GM19240 (cell line): ENCODE data around the gene NTN3.
"Not testable (repeated sequence)": the region's sequence is repeated elsewhere in the genome, so short reads cannot be mapped to it uniquely, and the experiment has no call there.

Experiments used
- DNase-seq: peaks from one replicate; pipeline ENCODE4 v3.0.0; 2011; ENCODE audit warnings: low spot score; ENCODE audit not compliant: insufficient read length

NTN3 gene

GRCh38 chr16:2471016-2471652 lies at the start of gene NTN3:
Gene NTN3 (plus strand): TSS chr16:2471297. CDS start chr16:2471702, 405 bp downstream.
- DNase-seq = no peak

DNA sequence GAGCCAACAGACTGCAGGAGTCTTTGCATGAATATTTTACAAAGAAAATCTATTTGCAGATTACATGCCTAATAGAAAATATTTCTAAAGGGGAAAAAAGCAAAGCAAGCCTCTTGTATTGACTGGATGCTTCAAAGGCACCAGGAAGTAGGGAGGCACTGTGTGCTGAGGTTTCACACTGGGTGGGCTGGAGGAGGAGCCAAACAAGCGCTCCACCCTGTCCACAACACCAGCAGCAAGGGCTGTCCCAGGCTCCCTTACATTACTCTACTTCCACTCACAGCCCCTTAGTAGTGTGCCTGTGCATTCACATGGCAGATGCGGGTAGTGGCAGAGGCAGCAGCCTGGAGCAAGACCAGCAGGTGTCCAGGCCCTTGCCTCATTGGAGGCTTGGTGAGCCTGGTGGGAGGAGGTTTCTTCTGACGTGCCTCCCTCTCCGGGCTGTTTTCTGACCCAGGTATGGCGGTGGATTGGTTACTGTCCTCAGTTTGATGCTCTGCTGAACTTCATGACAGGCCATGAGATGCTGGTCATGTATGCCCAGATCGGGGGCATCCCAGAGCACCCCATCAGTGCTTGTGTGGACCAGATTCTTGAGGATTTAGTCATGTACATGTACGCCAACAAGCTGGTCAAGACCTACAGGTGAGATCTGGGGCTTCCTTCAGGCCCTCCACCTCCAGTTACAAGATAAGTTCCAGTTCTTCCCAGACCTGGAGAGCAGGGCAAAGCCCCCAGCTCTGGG lies 48.8 kb upstream of the NTN3 start:
- DNase-seq = no peak

DNA sequence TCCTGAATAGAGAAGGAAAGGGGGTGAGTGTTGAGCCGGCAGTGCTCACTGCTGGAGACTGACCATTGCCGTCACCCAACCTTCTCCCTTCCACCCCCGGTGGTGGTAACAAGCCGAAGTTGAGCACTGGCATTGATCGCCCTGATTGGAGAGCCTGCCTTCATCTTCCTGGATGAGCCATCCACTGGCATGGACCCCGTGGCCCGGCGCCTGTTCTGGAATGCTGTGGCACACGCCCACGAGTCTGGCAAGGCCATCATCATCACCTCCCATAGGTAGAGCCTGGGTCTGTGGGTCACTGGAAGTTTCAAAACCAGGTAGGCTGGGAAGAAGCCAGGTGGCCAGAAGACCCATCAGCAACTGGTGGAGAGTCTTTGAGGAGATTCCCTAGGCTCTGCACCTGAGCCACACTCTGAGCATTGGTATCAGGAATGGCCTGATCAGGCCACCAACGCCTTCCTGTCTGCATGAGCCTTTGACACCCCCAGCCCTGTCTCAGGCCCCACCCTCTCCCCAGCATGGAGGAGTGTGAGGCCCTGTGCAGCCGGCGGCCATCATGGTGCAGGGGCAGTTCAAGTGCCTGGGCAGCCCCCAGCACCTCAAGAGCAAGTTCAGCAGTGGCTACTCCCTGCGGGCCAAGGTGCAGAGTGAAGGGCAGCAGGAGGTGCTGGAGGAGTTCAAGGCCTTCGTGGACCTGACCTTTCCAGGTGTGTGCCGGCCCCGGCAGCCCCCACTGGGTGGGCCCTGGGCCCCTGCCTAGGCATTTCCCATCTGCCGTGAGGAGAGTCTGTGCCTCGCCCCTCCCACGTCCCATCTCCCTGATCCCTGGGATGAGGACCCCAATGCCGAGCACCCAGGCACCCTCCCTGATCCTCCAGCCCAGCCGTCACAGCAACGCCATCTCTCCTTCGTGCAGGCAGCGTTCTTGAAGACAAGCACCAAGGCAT lies 46.8 kb upstream of the NTN3 start:
- no peak for DNase-seq

GRCh38 chr16:2425008-2425518 lies 46.0 kb upstream of the NTN3 start:
- DNase-seq = no peak

GRCh38 chr16:2425825-2426430 lies 45.2 kb upstream of the NTN3 start:
- DNase-seq = no peak

DNA sequence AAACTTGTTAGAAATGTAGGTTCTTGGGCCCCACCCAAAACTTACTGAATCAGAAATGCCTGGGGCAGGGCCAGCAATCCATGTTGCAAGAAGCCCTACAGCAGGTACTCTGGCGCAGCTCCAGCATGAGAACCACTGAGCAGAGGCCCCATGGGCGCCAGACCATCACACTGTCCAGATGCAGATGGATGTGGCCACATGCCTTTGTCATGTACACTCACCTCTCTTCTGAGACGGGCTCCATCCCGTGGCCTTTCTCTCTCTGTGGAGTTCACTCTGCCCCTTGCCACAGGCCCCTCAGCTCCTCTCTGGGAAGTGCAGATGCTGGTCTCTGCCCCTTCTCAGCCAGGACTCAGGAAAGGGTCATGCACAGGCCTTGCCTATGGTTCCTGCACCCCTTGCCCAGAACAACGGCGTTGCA lies 44.1 kb upstream of the NTN3 start:
- no peak for DNase-seq

- no peak for DNase-seq
Observed at GRCh38 chr16:2427526-2427925, 43.6 kb upstream of the NTN3 start.

DNA sequence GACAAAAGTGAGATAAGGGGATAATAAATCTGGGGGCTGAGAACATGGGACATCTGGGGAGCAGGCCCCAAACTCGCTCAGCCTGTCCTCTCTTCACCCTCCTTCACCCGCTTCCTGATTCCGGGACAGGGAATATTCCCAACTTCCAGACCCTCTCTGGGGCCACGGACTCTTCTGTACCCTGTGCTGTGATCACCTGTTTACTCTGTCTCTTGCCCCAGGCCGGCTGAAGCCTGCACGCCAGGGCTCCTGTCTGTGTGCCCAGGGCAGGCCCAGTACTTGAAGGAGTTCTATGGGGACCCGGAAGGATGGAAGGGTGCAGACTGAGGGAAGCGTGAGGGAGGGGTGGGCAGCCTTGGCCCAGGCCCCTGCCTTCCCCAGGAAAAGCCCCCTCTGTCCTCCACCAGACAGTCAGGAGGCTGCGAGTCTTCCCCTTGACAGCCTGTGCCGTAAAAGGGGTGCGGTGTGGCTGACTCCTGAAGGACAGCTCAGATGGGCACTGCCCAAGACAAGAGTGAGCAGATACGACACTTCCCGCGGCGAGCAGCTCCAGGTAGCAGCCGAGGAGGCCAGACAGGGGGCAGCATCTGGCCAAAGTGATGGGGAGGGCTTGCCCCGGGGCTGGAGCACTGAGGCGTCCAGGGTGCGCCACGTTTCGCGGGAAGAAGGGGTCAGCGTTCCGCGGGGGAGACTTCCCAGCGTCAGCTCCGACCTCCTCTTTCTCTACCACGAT lies 42.9 kb upstream of the NTN3 start:
- no peak for DNase-seq

DNA sequence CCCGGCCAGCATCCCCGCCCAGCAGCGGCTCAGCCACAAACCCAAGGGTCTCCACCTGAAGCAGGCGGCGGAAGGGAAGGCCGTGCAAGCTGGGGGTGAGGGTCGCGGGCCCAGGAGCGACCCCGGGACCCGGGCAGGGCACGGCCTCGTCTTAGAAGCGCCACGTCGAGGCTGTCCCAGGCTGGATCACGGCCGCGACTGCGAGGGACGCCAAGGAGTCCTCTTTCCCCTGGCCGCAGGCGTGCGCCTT lies 42.4 kb upstream of the NTN3 start:
- no peak for DNase-seq

- peak; percentile 95 for DNase-seq
Observed at GRCh38 chr16:2429034-2429770, 41.9 kb upstream of the NTN3 start, which contains the start of gene CCNF. Gene CCNF (plus strand): TSS chr16:2429447. CDS start chr16:2429482, 35 bp downstream.

DNA sequence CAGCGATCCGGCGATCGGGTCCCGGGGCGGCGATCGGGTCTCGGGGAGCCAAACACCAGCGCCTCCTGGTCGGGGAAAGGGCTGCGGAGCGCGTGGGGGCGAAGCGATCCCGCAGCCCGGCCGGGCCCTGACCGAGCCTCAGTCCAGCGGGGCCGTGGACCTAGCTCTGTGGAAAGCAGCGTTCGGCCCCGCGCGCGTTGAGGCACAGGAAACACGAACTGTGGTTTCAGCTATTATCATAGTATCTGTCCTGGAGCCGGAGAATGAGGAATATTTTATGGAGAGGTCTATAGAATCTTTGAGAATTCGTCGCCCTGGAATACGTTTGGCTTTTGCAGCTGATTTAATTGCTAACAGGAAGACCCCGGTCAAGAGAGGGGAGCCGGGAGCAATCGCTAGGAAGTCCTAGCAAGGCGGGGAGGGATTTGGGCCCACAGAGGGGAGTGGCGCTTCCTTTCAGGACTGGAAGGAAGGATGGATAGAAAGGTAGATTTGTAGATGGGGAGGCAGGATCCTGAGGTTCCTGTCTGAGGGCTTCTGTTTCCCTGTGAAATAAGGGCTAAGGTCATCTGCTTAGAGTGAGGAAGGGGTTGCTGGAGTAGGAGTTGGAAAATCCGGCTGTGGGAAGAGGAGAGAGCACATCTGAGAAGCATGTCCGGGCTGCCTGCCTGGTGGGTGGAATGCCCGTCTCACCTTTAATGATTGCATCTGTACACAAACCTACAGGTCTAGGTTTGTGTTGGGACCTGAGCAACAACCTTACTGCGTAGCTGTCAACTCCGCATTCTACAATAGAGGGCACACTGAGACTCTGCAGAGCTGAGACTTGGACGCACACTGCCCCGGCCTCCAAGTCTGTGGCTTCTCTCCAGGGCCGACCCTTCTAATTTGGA lies 41.1 kb upstream of the NTN3 start:
- no peak for DNase-seq

- no peak for DNase-seq
Observed at GRCh38 chr16:2432286-2432685, 38.8 kb upstream of the NTN3 start.

GRCh38 chr16:2432801-2433505 lies 38.1 kb upstream of the NTN3 start:
- DNase-seq = no peak

GRCh38 chr16:2435236-2435635 lies 35.9 kb upstream of the NTN3 start:
- not testable (repeated sequence) for DNase-seq

- no peak for DNase-seq
Observed at GRCh38 chr16:2436110-2436509, 35.0 kb upstream of the NTN3 start.

- DNase-seq = no peak
Observed at GRCh38 chr16:2437032-2437790, 33.9 kb upstream of the NTN3 start.

GRCh38 chr16:2438121-2438520 lies 33.0 kb upstream of the NTN3 start:
- no peak for DNase-seq

DNA sequence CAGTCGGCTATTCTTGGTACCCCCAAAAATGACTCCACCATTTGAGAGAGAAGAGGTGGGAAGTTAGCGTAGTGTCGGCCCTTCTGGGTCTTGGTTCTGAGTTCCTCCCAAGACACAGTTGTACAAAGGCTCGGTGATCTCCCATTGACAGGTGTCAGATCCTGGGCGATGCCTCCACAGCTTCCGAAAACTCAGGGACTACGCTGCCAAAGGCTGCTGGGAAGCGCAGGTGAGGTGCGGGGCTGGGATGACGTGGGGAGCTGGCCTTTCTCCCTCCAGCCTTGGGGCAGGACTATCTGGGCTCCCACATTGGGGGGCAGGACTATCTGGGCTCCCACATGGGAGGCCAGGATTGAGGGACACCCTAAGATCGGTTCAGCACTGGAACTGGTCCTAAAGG lies 31.5 kb upstream of the NTN3 start:
- no peak for DNase-seq
